HS-5 (cell line): ENCODE data around the gene ETHE1.
"Not testable (repeated sequence)": the region's sequence is repeated elsewhere in the genome, so short reads cannot be mapped to it uniquely, and the experiment has no call there.

Experiments
- DNase-seq: peaks from one replicate; pipeline ENCODE4 v3.0.0-alpha.2; 2012; ENCODE audit warnings: low read depth

Gene ETHE1

GRCh38 chr19:43523696-43524095 is 3.3 kb downstream of the ETHE1 start:
- not testable (repeated sequence) for DNase-seq

GRCh38 chr19:43522929-43523328 is 4.1 kb downstream of the ETHE1 start:
- no peak for DNase-seq

- DNase-seq, result peak; percentile 81
These were observed 7.4 kb downstream of the ETHE1 start for GRCh38 chr19:43519436-43520088.

GRCh38 chr19:43518051-43518450 is 8.9 kb downstream of the ETHE1 start:
- no peak for DNase-seq

GRCh38 chr19:43512399-43512798 is 14.6 kb downstream of the ETHE1 start:
- not testable (repeated sequence) for DNase-seq

GRCh38 chr19:43511324-43511723 is 15.7 kb downstream of the ETHE1 start:
- no peak for DNase-seq

- no peak for DNase-seq
These were observed 16.3 kb downstream of the ETHE1 start for GRCh38 chr19:43510713-43511112.

GRCh38 chr19:43507880-43508279 is 19.1 kb downstream of the ETHE1 start:
- no peak for DNase-seq

- DNase-seq, result no peak
These were observed 20.4 kb downstream of the ETHE1 start for GRCh38 chr19:43506629-43507028.

GRCh38 chr19:43505941-43506340 is 21.1 kb downstream of the ETHE1 start:
- DNase-seq, result no peak

- DNase-seq, result no peak
These were observed 21.9 kb downstream of the ETHE1 start for GRCh38 chr19:43505186-43505456.

- no peak for DNase-seq
These were observed 22.4 kb downstream of the ETHE1 start, which contains the start of gene PHLDB3 for GRCh38 chr19:43504426-43505185. Gene PHLDB3 (minus strand): TSS chr19:43504746. CDS start chr19:43504118, 628 bp downstream.

- DNase-seq, result peak; percentile 54
These were observed 23.2 kb downstream of the ETHE1 start for GRCh38 chr19:43503501-43504425.

- no peak for DNase-seq
These were observed 24.5 kb downstream of the ETHE1 start for GRCh38 chr19:43502419-43502976.

- no peak for DNase-seq
These were observed 25.2 kb downstream of the ETHE1 start for GRCh38 chr19:43501661-43502418.

GRCh38 chr19:43499042-43499441 is 28.0 kb downstream of the ETHE1 start:
- no peak for DNase-seq

GRCh38 chr19:43498233-43498842 is 28.7 kb downstream of the ETHE1 start:
- DNase-seq, result no peak

GRCh38 chr19:43496960-43497359 is 30.0 kb downstream of the ETHE1 start:
- no peak for DNase-seq

- no peak for DNase-seq
These were observed 31.9 kb downstream of the ETHE1 start for GRCh38 chr19:43495082-43495481.

GRCh38 chr19:43490759-43491158 is 36.2 kb downstream of the ETHE1 start:
- no peak for DNase-seq

- no peak for DNase-seq
These were observed 36.9 kb downstream of the ETHE1 start for GRCh38 chr19:43489979-43490599.
